Liver (tissue), 9 donors: ENCODE results near the gene CES5A. TPM values are rescaled to one million over a fixed set of nuclear protein-coding genes. Genes with fewer than 3 reads are reported as not detected.

Source experiments
- DNase-seq: peaks from one replicate; pipeline ENCODE4 v3.0.0-alpha.2; 2017; ENCODE audit warnings: low spot score
- H3K27ac ChIP-seq, 2 donors: one replicate each; pipeline ENCODE4 v1.7.0; 2013; ENCODE audit warnings: inconsistent platforms in 2 of 2, low read length in 2 of 2, control low read depth in 1 of 2, low read depth in 1 of 2, mild to moderate bottlenecking in 1 of 2
- H3K27me3 ChIP-seq, 4 donors: one replicate each; pipeline versions ENCODE4 v1.6.1 to v1.7.0; 2013; ENCODE audit warnings: low read length in 3 of 4, inconsistent platforms in 1 of 4, mild to moderate bottlenecking in 1 of 4, moderate library complexity in 1 of 4; ENCODE audit not compliant: control insufficient read depth in 4 of 4, insufficient read depth in 4 of 4
- H3K36me3 ChIP-seq, 4 donors: one replicate each; pipeline versions ENCODE4 v1.6.1 to v1.7.0; 2013; ENCODE audit warnings: low read length in 3 of 4, mild to moderate bottlenecking in 3 of 4, low read depth in 1 of 4, moderate library complexity in 1 of 4; ENCODE audit not compliant: control insufficient read depth in 4 of 4, insufficient read depth in 3 of 4
- H3K4me1 ChIP-seq, 4 donors: one replicate each; pipeline versions ENCODE4 v1.6.1 to v1.7.0; 2013; ENCODE audit warnings: low read length in 3 of 4, mild to moderate bottlenecking in 3 of 4, moderate library complexity in 1 of 4; ENCODE audit not compliant: control insufficient read depth in 4 of 4, insufficient read depth in 4 of 4
- H3K4me3 ChIP-seq, 3 donors: one replicate each; pipeline versions ENCODE4 v1.6.1 to v1.7.0; 2013; ENCODE audit warnings: low read length in 3 of 3, control low read depth in 1 of 3, low read depth in 1 of 3, mild to moderate bottlenecking in 1 of 3
- H3K9ac ChIP-seq, 2 donors: one replicate each; pipeline ENCODE4 v1.7.0; 2013; ENCODE audit warnings: low read length in 2 of 2, mild to moderate bottlenecking in 2 of 2, moderate library complexity in 2 of 2, control low read depth in 1 of 2, low read depth in 1 of 2
- H3K9me3 ChIP-seq, 4 donors: one replicate each; pipeline versions ENCODE4 v1.6.1 to v1.7.0; 2013; ENCODE audit warnings: low read length in 3 of 4; ENCODE audit not compliant: control insufficient read depth in 4 of 4
- EGR1 ChIP-seq, 2 donors: IDR thresholded peaks; 2 replicates each; pipeline ENCODE4 v1.6.1; 2016 to 2018; ENCODE audit warnings: antibody characterized with exemption in 2 of 2, low read depth in 2 of 2
- FOXA1 ChIP-seq: IDR thresholded peaks from 2 replicates; pipeline ENCODE4 v1.6.1; 2016; ENCODE audit warnings: antibody characterized with exemption
- FOXA2 ChIP-seq: IDR thresholded peaks from 2 replicates; pipeline ENCODE4 v1.6.1; 2016; ENCODE audit warnings: antibody characterized with exemption
- GABPA ChIP-seq, 2 donors: IDR thresholded peaks in 1 of 2; conservative IDR thresholded peaks in 1 of 2; 2 replicates each; pipeline ENCODE4 v1.6.1; 2016; ENCODE audit warnings: antibody characterized with exemption in 2 of 2, mild to moderate bottlenecking in 1 of 2, moderate library complexity in 1 of 2
- HNF4A ChIP-seq, 2 donors: conservative IDR thresholded peaks; 2 replicates each; pipeline ENCODE4 v1.6.1; 2016; ENCODE audit warnings: antibody characterized with exemption in 2 of 2, mild to moderate bottlenecking in 2 of 2
- HNF4G ChIP-seq: IDR thresholded peaks from 2 replicates; pipeline ENCODE4 v1.6.1; 2016; ENCODE audit warnings: antibody characterized with exemption
- JUND ChIP-seq, 2 donors: IDR thresholded peaks; 2 replicates each; pipeline ENCODE4 v1.6.1; 2016; ENCODE audit warnings: antibody characterized with exemption in 2 of 2
- NR2F2 ChIP-seq: IDR thresholded peaks from 2 replicates; pipeline ENCODE4 v1.6.1; 2016; ENCODE audit warnings: antibody characterized with exemption
- RAD21 ChIP-seq, 2 donors: IDR thresholded peaks; 2 replicates each; pipeline ENCODE4 v1.6.1; 2016; ENCODE audit warnings: antibody characterized with exemption in 2 of 2, mild to moderate bottlenecking in 2 of 2
- RXRA ChIP-seq, 2 donors: IDR thresholded peaks; 2 replicates each; pipeline ENCODE4 v1.6.1; 2017 to 2018; ENCODE audit warnings: antibody characterized with exemption in 2 of 2, mild to moderate bottlenecking in 1 of 2
- SP1 ChIP-seq: IDR thresholded peaks from 2 replicates; pipeline ENCODE4 v1.6.1; 2018; ENCODE audit warnings: antibody characterized with exemption, mild to moderate bottlenecking
- TAF1 ChIP-seq: conservative IDR thresholded peaks from 2 replicates; pipeline ENCODE4 v1.6.1; 2016; ENCODE audit warnings: antibody characterized with exemption, mild to moderate bottlenecking
- YY1 ChIP-seq: IDR thresholded peaks from 2 replicates; pipeline ENCODE4 v1.6.1; 2016; ENCODE audit warnings: antibody characterized with exemption, mild to moderate bottlenecking
- WGBS: extraction: QIAGEN DNeasy Blood & Tissue Kit; methylation state at CpG from one replicate; pipeline ENCODE4 v1.1.7; 2013; 5-methylcytosine and 5-hydroxymethylcytosine counted together
- polyA plus RNA-seq, 2 donors: library from polyadenylated mRNA; stranded (reverse) in 1 of 2; unstranded in 1 of 2; fragments of 200-250 nt in 1 of 2; fragments of >200 nt in 1 of 2; fragmentation: Nextera tagmentation in 1 of 2; extraction: Ambion mirVana in 1 of 2; gene quantifications; one replicate each; pipeline versions ENCODE4 v1.2.1 to v1.2.3, GENCODE V29; 2013 to 2015
- total RNA-seq, 2 donors: library from RNA; depleted of rRNA; stranded (reverse); fragments of >200 nt; gene quantifications; one replicate each; pipeline ENCODE4 v1.2.3, GENCODE V29; 2014
- TF ChIP-seq, protein P1 (sequence below): IDR thresholded peaks from 2 replicates; pipeline ENCODE4 v1.6.1; 2016; ENCODE audit warnings: antibody characterized with exemption
- TF ChIP-seq, protein P2 (sequence below): IDR thresholded peaks from 2 replicates; pipeline ENCODE4 v1.6.1; 2016; ENCODE audit warnings: antibody characterized with exemption
- TF ChIP-seq, protein P3 (sequence below): IDR thresholded peaks from 2 replicates; pipeline ENCODE4 v1.6.1; 2016; ENCODE audit warnings: antibody characterized with exemption
- TF ChIP-seq, protein P4 (sequence below): fragments of 150-350 bp; IDR thresholded peaks from 2 replicates; pipeline ENCODE4 v1.5.1; 2017; ENCODE audit warnings: improper control_type of control experiment, low read depth, low read length; ENCODE audit not compliant: missing input control
- TF ChIP-seq, protein P5 (sequence below): IDR thresholded peaks from 2 replicates; pipeline ENCODE4 v1.6.1; 2016; ENCODE audit warnings: antibody characterized with exemption, mild to moderate bottlenecking
- donor health status: healthy.
- donor health status: healthy.
- donor health status: healthy.
- donor health status: healthy.
- donor health status: healthy.

Gene CES5A
- total and polyA plus RNA-seq, 4 donors, result 0.67 to 1.5 (median 0.96) TPM; not detected in 1

DNA sequence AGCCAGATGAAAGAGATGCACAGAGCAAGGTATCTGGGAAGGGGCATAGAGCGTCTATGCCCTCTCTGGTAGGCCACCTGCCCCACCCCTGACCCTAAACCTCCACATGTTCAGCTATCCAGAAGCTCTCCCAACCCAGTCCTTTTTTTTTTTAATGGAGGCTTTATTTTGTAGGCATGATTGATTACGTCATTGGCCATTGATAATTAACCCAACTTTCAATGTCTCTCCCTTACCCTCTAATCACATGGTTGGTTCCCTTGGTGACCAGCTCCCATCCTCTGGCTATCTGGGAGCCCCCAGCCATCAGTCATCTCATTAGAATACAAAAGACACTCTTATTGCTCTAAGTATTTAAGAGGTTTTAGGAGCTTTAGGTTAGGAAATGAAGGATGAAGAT is 14.3 kb upstream of the CES5A start:
- Histone ChIP-seq H3K4me3 (no peak overlapping the region), H3K9me3 (peaks cover 0 to 6% (median 2%) of the 10 kb centered on the region in 4 donors)
- DNase-seq, result no peak

DNA sequence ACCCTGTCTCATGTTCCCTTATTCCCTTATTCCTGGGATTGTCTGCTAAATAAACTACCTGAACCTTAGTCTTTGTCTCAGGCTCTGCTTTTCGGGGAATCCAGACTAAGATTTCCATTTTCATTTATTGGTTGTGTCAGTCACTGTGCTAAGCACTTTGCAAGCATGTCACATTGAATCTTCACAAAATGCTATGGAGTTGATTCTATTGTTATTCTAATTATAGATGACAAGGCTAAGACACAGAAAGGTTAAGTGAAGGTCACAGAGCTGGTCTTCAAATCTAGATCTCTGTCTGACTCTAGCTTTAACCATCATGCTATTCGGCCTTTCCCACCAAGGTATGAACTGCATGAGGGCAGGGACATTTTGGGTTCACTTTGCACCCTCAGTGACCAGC is 13.4 kb upstream of the CES5A start:
- no peak for TF ChIP-seq SP1
- TF ChIP-seq HNF4A (conservative IDR thresholded peaks at IDR 0.05), result no peak
- H3K4me3 ChIP-seq, result no peak overlapping the region
- WGBS, result 88% methylated on average over 2 of the region's 2 CpGs
- H3K27ac ChIP-seq, result no peak overlapping the region
- peaks cover 0 to 7% (median 3%) of the 10 kb centered on the region in 4 donors for H3K4me1 ChIP-seq
- H3K9ac ChIP-seq, result no peak overlapping the region
- H3K36me3 ChIP-seq, result no peaks in the 10 kb centered on the region
- H3K9me3 ChIP-seq, result peaks cover 0 to 6% (median 2%) of the 10 kb centered on the region in 4 donors
- DNase-seq, result no peak
- H3K27me3 ChIP-seq, result no peaks in the 10 kb centered on the region

More for the DNA sequence above, 14.3 kb upstream of the CES5A start:
- TF ChIP-seq NR2F2 (no peak), YY1 (no peak), FOXA1 (no peak), FOXA2 (no peak)
- TF ChIP-seq, protein P1, sequence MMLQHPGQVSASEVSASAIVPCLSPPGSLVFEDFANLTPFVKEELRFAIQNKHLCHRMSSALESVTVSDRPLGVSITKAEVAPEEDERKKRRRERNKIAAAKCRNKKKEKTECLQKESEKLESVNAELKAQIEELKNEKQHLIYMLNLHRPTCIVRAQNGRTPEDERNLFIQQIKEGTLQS, result no peak
- TF ChIP-seq, protein P2, sequence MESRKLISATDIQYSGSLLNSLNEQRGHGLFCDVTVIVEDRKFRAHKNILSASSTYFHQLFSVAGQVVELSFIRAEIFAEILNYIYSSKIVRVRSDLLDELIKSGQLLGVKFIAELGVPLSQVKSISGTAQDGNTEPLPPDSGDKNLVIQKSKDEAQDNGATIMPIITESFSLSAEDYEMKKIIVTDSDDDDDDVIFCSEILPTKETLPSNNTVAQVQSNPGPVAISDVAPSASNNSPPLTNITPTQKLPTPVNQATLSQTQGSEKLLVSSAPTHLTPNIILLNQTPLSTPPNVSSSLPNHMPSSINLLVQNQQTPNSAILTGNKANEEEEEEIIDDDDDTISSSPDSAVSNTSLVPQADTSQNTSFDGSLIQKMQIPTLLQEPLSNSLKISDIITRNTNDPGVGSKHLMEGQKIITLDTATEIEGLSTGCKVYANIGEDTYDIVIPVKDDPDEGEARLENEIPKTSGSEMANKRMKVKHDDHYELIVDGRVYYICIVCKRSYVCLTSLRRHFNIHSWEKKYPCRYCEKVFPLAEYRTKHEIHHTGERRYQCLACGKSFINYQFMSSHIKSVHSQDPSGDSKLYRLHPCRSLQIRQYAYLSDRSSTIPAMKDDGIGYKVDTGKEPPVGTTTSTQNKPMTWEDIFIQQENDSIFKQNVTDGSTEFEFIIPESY, result no peak
- H3K4me1 ChIP-seq, result peaks cover 0 to 7% (median 3%) of the 10 kb centered on the region in 4 donors
- H3K36me3 ChIP-seq, result no peaks in the 10 kb centered on the region
- WGBS, result 84% methylated on average over 2 of the region's 2 CpGs
- no peak overlapping the region for H3K9ac ChIP-seq
- no peaks in the 10 kb centered on the region for H3K27me3 ChIP-seq
- H3K27ac ChIP-seq, result no peak overlapping the region

DNA sequence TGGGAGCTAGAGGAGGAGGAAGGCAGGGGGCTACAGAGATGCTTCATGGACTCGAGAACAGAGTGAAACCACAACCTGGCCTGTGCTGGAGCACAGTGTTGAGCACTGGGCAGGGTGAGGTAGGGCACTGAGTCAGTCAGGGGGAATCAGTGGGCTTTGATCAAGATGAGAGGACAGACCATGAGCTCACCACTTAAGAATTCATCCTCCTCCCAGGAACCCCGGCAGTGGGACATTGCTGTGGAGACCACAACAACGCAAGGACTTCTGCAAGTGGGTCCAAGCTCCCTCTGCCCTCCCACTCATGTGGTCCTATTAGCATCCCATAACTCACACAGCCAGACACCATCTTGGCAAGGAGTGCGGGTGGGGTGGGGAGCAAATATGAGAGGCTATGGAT is 1.7 kb upstream of the CES5A start:
- 82% methylated on average over 4 of the region's 4 CpGs for WGBS
- H3K27ac ChIP-seq, result no peak overlapping the region
- H3K9ac ChIP-seq, result no peak overlapping the region
- H3K9me3 ChIP-seq, result no peaks in the 10 kb centered on the region
- H3K4me1 ChIP-seq, result peaks cover 0 to 7% (median 4%) of the 10 kb centered on the region in 4 donors
- no peaks in the 10 kb centered on the region for H3K27me3 ChIP-seq
- H3K4me3 ChIP-seq, result no peak overlapping the region
- TF ChIP-seq HNF4A (conservative IDR thresholded peaks at IDR 0.05) (no peak), GABPA (IDR thresholded peaks at IDR 0.05 in 1 of 2, conservative IDR thresholded peaks at IDR 0.05 in 1 of 2) (no peak), TAF1 (no peak), YY1 (no peak), JUND (IDR thresholded peaks at IDR 0.05) (no peak), FOXA2 (no peak), EGR1 (IDR thresholded peaks at IDR 0.05; ENCODE audit: low read depth in 2 of 2) (no peak), FOXA1 (no peak), RAD21 (IDR thresholded peaks at IDR 0.05) (no peak), RXRA (IDR thresholded peaks at IDR 0.05) (no peak), SP1 (no peak), NR2F2 (no peak), HNF4G (no peak)
- TF ChIP-seq, protein P3, sequence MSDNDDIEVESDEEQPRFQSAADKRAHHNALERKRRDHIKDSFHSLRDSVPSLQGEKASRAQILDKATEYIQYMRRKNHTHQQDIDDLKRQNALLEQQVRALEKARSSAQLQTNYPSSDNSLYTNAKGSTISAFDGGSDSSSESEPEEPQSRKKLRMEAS, result no peak
- TF ChIP-seq, protein P1, result no peak
- TF ChIP-seq, protein P4, sequence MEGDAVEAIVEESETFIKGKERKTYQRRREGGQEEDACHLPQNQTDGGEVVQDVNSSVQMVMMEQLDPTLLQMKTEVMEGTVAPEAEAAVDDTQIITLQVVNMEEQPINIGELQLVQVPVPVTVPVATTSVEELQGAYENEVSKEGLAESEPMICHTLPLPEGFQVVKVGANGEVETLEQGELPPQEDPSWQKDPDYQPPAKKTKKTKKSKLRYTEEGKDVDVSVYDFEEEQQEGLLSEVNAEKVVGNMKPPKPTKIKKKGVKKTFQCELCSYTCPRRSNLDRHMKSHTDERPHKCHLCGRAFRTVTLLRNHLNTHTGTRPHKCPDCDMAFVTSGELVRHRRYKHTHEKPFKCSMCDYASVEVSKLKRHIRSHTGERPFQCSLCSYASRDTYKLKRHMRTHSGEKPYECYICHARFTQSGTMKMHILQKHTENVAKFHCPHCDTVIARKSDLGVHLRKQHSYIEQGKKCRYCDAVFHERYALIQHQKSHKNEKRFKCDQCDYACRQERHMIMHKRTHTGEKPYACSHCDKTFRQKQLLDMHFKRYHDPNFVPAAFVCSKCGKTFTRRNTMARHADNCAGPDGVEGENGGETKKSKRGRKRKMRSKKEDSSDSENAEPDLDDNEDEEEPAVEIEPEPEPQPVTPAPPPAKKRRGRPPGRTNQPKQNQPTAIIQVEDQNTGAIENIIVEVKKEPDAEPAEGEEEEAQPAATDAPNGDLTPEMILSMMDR, result no peak
- TF ChIP-seq, protein P5, sequence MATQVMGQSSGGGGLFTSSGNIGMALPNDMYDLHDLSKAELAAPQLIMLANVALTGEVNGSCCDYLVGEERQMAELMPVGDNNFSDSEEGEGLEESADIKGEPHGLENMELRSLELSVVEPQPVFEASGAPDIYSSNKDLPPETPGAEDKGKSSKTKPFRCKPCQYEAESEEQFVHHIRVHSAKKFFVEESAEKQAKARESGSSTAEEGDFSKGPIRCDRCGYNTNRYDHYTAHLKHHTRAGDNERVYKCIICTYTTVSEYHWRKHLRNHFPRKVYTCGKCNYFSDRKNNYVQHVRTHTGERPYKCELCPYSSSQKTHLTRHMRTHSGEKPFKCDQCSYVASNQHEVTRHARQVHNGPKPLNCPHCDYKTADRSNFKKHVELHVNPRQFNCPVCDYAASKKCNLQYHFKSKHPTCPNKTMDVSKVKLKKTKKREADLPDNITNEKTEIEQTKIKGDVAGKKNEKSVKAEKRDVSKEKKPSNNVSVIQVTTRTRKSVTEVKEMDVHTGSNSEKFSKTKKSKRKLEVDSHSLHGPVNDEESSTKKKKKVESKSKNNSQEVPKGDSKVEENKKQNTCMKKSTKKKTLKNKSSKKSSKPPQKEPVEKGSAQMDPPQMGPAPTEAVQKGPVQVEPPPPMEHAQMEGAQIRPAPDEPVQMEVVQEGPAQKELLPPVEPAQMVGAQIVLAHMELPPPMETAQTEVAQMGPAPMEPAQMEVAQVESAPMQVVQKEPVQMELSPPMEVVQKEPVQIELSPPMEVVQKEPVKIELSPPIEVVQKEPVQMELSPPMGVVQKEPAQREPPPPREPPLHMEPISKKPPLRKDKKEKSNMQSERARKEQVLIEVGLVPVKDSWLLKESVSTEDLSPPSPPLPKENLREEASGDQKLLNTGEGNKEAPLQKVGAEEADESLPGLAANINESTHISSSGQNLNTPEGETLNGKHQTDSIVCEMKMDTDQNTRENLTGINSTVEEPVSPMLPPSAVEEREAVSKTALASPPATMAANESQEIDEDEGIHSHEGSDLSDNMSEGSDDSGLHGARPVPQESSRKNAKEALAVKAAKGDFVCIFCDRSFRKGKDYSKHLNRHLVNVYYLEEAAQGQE, result no peak
- TF ChIP-seq, protein P2, result no peak
- no peak for DNase-seq
- no peaks in the 10 kb centered on the region for H3K36me3 ChIP-seq
